ENCODE data around the gene PARP12.

PARP12 gene

GRCh38 chr7:139991911-139992310 is 70.8 kb downstream of the PARP12 start:
- no peak for DNase-seq (ENCODE audit: low read depth)

- no peak for DNase-seq (ENCODE audit: low read depth)
These were observed 71.5 kb downstream of the PARP12 start for GRCh38 chr7:139991269-139991666.

GRCh38 chr7:139990571-139991268 is 72.0 kb downstream of the PARP12 start:
- DNase-seq (ENCODE audit: low read depth): no peak

- no peak for DNase-seq (ENCODE audit: low read depth)
These were observed 72.6 kb downstream of the PARP12 start for GRCh38 chr7:139990142-139990535.

- DNase-seq (ENCODE audit: low read depth): no peak
These were observed 73.2 kb downstream of the PARP12 start for GRCh38 chr7:139989366-139990141.

- no peak for DNase-seq (ENCODE audit: low read depth)
These were observed 74.8 kb downstream of the PARP12 start for GRCh38 chr7:139987691-139988516.

- DNase-seq (ENCODE audit: low read depth): no peak
These were observed 76.9 kb downstream of the PARP12 start for GRCh38 chr7:139985811-139986210.

- DNase-seq (ENCODE audit: low read depth): no peak
These were observed 77.9 kb downstream of the PARP12 start for GRCh38 chr7:139984642-139985539.

- no peak for DNase-seq (ENCODE audit: low read depth)
These were observed 79.5 kb downstream of the PARP12 start for GRCh38 chr7:139982927-139983920.

GRCh38 chr7:139981511-139981895 is 81.2 kb downstream of the PARP12 start:
- no peak for DNase-seq (ENCODE audit: low read depth)

- no peak for DNase-seq (ENCODE audit: low read depth)
These were observed 85.7 kb downstream of the PARP12 start for GRCh38 chr7:139976838-139977656.

- DNase-seq (ENCODE audit: low read depth): no peak
These were observed 86.5 kb downstream of the PARP12 start for GRCh38 chr7:139976055-139976837.

- DNase-seq (ENCODE audit: low read depth): no peak
These were observed 88.5 kb downstream of the PARP12 start for GRCh38 chr7:139974179-139974811.

All from activated T-cell treated with anti-CD3 and anti-CD28 coated beads for 24 hours (primary cell).